Liver (tissue), 3 donors: Measurements from ENCODE around the gene MICU1.

Experiments used
- GABPA ChIP-seq, 2 donors: IDR thresholded peaks in 1 of 2; conservative IDR thresholded peaks in 1 of 2; 2 replicates each; pipeline ENCODE4 v1.6.1; 2016; ENCODE audit warnings: antibody characterized with exemption in 2 of 2, mild to moderate bottlenecking in 1 of 2, moderate library complexity in 1 of 2
- REST ChIP-seq: IDR thresholded peaks from 2 replicates; pipeline ENCODE4 v1.6.1; 2016; ENCODE audit warnings: antibody characterized with exemption, mild to moderate bottlenecking
- YY1 ChIP-seq: IDR thresholded peaks from 2 replicates; pipeline ENCODE4 v1.6.1; 2016; ENCODE audit warnings: antibody characterized with exemption, mild to moderate bottlenecking
- TF ChIP-seq, protein P1 (sequence below): fragments of 150-350 bp; IDR thresholded peaks from 2 replicates; pipeline ENCODE4 v1.5.1; 2017; ENCODE audit warnings: improper control_type of control experiment, low read depth, low read length; ENCODE audit not compliant: missing input control
- donor health status: healthy.
- donor health status: healthy.

GRCh38 chr10:72605122-72605521, 20.8 kb downstream of the MICU1 start:
- no peak for TF ChIP-seq REST
- TF ChIP-seq, protein P1, sequence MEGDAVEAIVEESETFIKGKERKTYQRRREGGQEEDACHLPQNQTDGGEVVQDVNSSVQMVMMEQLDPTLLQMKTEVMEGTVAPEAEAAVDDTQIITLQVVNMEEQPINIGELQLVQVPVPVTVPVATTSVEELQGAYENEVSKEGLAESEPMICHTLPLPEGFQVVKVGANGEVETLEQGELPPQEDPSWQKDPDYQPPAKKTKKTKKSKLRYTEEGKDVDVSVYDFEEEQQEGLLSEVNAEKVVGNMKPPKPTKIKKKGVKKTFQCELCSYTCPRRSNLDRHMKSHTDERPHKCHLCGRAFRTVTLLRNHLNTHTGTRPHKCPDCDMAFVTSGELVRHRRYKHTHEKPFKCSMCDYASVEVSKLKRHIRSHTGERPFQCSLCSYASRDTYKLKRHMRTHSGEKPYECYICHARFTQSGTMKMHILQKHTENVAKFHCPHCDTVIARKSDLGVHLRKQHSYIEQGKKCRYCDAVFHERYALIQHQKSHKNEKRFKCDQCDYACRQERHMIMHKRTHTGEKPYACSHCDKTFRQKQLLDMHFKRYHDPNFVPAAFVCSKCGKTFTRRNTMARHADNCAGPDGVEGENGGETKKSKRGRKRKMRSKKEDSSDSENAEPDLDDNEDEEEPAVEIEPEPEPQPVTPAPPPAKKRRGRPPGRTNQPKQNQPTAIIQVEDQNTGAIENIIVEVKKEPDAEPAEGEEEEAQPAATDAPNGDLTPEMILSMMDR = no peak
- no peak for TF ChIP-seq YY1
- no peak for TF ChIP-seq GABPA (IDR thresholded peaks at IDR 0.05 in 1 of 2, conservative IDR thresholded peaks at IDR 0.05 in 1 of 2)
